Measurements from ENCODE around the gene LRRC26. TPM values are rescaled to one million over a fixed set of nuclear protein-coding genes. Genes with fewer than 3 reads are reported as not detected.

LRRC26 gene
- total RNA-seq, 4 donors from 2014 or later = not detected

DNA sequence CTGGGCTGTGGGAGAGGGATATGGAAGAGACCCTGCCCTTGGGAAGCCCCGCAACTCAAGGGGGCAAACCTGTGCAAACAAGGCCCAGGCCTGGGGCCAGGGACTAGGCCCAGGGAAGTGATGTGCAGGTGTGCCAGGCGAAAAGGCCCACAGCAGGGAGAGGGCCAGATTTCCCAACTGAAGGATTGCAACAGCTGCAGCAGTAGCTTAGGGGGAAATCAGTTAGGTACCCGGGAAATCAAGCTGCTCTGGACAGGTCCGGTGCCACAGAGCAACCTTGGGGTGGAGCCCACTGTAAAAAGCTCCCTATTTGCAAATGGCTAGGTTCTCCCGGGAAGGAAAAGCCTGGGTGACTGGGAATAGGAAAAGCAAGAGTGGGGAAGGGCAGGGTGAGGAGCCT is 20.5 kb downstream of the LRRC26 start:
- Histone ChIP-seq H3K4me3 (replicated peaks in 1 of 3) (no peak overlapping the region), H3K4me1 (no peaks in the 10 kb centered on the region), H3K9me3 (no peaks in the 10 kb centered on the region), H3K27ac (no peak overlapping the region), H3K36me3 (no peaks in the 10 kb centered on the region), H3K27me3 (no peaks in the 10 kb centered on the region)
- DNase-seq = no peak
- intact Hi-C loops (cut with DNase I) = no loop called here
- TF ChIP-seq POLR2A (IDR thresholded peaks at IDR 0.05) = no peak
- TF ChIP-seq, protein P1, sequence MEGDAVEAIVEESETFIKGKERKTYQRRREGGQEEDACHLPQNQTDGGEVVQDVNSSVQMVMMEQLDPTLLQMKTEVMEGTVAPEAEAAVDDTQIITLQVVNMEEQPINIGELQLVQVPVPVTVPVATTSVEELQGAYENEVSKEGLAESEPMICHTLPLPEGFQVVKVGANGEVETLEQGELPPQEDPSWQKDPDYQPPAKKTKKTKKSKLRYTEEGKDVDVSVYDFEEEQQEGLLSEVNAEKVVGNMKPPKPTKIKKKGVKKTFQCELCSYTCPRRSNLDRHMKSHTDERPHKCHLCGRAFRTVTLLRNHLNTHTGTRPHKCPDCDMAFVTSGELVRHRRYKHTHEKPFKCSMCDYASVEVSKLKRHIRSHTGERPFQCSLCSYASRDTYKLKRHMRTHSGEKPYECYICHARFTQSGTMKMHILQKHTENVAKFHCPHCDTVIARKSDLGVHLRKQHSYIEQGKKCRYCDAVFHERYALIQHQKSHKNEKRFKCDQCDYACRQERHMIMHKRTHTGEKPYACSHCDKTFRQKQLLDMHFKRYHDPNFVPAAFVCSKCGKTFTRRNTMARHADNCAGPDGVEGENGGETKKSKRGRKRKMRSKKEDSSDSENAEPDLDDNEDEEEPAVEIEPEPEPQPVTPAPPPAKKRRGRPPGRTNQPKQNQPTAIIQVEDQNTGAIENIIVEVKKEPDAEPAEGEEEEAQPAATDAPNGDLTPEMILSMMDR (IDR thresholded peaks at IDR 0.05) = no peak
- 79 to 83% methylated on average over 3 to 5 of the region's 5 CpGs for WGBS, 2 donors

DNA sequence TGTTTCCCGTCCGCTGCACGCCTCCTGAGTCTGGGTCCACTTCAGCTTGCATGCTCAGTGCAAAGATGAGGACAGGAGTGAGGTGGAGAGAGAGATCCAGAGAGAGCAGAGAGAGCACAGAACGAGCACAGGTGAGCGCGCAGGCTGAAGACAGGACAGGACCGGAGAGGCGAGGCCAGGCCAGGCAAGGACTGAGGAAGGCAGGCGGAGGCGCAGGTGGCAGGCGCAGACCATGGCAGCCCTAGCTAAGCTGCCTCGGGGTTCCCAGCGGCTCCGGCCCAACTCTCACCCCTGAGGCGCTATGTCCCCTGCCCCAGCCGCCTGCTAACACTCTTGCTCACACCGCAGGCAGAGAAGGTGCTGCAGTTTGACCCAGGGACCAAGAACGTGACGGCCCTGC is 21.2 kb downstream of the LRRC26 start:
- WGBS, 2 donors = 47 to 57% methylated on average over 11 to 19 of the region's 19 CpGs
- DNase-seq = no peak
- Histone ChIP-seq H3K9me3 (no peaks in the 10 kb centered on the region), H3K27ac (no peak overlapping the region), H3K36me3 (no peaks in the 10 kb centered on the region), H3K27me3 (no peaks in the 10 kb centered on the region), H3K4me3 (replicated peaks in 1 of 3) (no peak overlapping the region), H3K4me1 (no peaks in the 10 kb centered on the region)
- TF ChIP-seq, protein P1 (IDR thresholded peaks at IDR 0.05) = no peak
- no peak for TF ChIP-seq POLR2A (IDR thresholded peaks at IDR 0.05)
- intact Hi-C loops (cut with DNase I) = no loop called here

DNA sequence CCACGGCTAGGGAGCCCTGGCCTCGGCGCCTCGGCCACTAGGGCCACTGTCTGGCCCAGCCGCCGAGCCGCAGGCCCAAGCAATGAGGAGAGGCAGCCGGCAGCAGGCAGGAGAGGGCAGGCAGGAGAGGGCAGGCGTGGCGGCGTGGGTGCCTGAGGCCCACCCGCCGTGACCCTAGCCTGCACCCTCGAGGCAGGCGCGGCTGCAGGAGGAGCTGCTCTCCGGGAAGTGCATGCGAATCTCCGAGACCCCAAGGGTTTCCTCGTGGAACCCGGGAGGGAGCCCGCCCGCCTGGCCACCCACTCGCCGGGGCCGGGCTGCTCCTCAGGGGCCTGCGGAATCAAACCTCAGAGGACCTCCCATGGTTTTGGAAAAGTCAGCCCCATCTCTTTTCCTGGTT is 21.6 kb downstream of the LRRC26 start:
- Histone ChIP-seq H3K4me1 (no peaks in the 10 kb centered on the region), H3K9me3 (no peaks in the 10 kb centered on the region), H3K36me3 (no peaks in the 10 kb centered on the region), H3K27ac (no peak overlapping the region), H3K4me3 (replicated peaks in 1 of 3) (no peak overlapping the region), H3K27me3 (no peaks in the 10 kb centered on the region)
- DNase-seq = no peak
- no peak for TF ChIP-seq POLR2A (IDR thresholded peaks at IDR 0.05)
- TF ChIP-seq, protein P1 (IDR thresholded peaks at IDR 0.05) = no peak
- intact Hi-C loops (cut with DNase I) = no loop called here
- WGBS, 2 donors = 41 to 65% methylated on average over 11 to 23 of the region's 27 CpGs

DNA sequence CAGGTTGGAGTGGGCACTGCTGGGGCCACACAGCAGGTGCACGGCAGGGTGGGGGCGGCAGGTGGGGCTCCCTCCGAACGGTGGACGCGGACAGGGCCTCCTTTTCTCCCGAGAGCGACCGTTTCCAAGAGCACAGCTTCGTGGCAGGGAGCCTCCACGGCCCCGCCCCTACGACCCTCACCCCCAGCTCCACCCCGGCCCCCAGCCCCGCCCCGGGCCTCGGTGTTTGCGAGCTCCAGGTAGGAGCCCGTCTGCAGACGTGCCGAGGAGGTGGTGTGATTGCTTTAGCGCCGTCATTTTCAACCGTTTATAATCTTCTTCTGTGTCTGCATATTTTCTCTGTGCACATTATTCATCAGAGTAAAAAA is 22.1 kb downstream of the LRRC26 start:
- H3K4me1 ChIP-seq = no peaks in the 10 kb centered on the region
- H3K27ac ChIP-seq = no peak overlapping the region
- no peaks in the 10 kb centered on the region for H3K36me3 ChIP-seq
- no peak overlapping the region for H3K4me3 ChIP-seq (replicated peaks in 1 of 3)
- H3K27me3 ChIP-seq = no peaks in the 10 kb centered on the region
- H3K9me3 ChIP-seq = no peaks in the 10 kb centered on the region
- no peak for TF ChIP-seq POLR2A (IDR thresholded peaks at IDR 0.05)
- TF ChIP-seq, protein P1 (IDR thresholded peaks at IDR 0.05) = no peak
- no peak for DNase-seq
- intact Hi-C loops (cut with DNase I) = no loop called here
- WGBS, 2 donors = 29 to 36% methylated on average over 20 to 21 of the region's 24 CpGs

DNA sequence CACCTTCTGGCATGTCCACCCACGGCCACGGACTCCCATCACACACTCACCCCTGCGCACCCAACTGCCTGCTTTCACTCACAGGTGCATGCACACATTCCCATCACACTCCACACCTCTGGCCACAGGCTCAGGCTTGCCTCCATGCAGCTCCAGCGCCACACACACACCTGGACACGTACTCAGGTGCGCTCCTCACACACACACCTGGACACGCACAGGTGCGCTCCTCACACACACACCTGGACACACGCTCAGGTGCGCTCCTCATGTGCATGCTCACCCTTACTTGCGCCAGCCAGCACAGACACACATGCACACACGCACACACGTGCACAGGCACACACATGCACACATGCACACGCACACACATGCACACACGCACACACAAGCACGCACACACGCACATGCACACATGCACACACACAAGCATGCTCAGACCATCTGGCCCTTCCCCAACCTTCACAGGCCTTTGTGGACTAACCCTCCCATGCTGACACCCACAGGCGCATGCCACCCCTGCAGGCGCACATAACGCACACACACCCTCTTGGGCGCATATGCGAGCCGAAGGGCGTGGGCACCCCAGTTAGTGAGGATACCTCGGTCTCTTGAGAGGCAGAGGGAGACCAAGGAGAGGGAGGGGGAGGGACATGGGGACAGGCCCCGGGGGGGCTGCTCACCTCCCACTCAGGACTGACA is 22.6 kb downstream of the LRRC26 start:
- no peak overlapping the region for H3K4me3 ChIP-seq (replicated peaks in 1 of 3)
- DNase-seq = no peak
- no peaks in the 10 kb centered on the region for H3K4me1 ChIP-seq
- no peak for TF ChIP-seq POLR2A (IDR thresholded peaks at IDR 0.05)
- no peak overlapping the region for H3K27ac ChIP-seq
- no peaks in the 10 kb centered on the region for H3K36me3 ChIP-seq
- intact Hi-C loops (cut with DNase I) = no loop called here
- H3K9me3 ChIP-seq = no peaks in the 10 kb centered on the region
- H3K27me3 ChIP-seq = no peaks in the 10 kb centered on the region
- WGBS, 2 donors = 88 to 92% methylated on average over 19 to 20 of the region's 26 CpGs
